Measurements from ENCODE around the gene BANF2. TPM values are rescaled to one million over a fixed set of nuclear protein-coding genes. Genes with fewer than 3 reads are reported as not detected.

BANF2 gene
- total and polyA plus RNA-seq, 2 of the 13 experiments (the other 11 are each of a cell fraction or from before 2014, with no cell fraction given): 0.35 TPM; not detected in 1

DNA sequence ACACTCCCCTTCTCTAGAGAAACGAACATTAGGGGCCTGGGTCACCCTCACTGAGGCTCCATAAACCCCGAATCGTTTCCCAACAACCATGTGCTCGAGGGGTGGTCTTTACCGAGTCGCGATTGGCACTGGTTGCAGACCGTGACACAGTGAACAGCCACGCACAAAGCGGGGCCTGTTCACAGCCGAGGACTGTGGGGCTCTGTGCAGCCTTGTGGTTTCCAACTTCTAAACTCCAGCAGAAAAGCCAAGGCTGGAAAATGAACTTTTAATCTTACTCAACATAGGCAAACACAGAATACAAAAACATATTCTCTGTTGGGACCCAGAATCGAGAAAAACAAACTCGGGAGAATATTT is 36.7 kb upstream of the BANF2 start (continued):
- TF ChIP-seq, protein P1, sequence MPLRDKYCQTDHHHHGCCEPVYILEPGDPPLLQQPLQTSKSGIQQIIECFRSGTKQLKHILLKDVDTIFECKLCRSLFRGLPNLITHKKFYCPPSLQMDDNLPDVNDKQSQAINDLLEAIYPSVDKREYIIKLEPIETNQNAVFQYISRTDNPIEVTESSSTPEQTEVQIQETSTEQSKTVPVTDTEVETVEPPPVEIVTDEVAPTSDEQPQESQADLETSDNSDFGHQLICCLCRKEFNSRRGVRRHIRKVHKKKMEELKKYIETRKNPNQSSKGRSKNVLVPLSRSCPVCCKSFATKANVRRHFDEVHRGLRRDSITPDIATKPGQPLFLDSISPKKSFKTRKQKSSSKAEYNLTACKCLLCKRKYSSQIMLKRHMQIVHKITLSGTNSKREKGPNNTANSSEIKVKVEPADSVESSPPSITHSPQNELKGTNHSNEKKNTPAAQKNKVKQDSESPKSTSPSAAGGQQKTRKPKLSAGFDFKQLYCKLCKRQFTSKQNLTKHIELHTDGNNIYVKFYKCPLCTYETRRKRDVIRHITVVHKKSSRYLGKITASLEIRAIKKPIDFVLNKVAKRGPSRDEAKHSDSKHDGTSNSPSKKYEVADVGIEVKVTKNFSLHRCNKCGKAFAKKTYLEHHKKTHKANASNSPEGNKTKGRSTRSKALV (CRISPR knock-in tag; IDR thresholded peaks at IDR 0.05): no peak
- TF ChIP-seq AGO1 (IDR thresholded peaks at IDR 0.05; ENCODE audit: low read depth, low read length, poor library complexity, severe bottlenecking) (no peak), BORCS8-MEF2B (CRISPR knock-in tag; IDR thresholded peaks at IDR 0.05) (no peak), FOXJ3 (CRISPR knock-in tag; IDR thresholded peaks at IDR 0.05; ENCODE audit: borderline replicate concordance) (peak; percentile 15; the same call in 1 of the 2 replicates), GMEB2 (CRISPR knock-in tag; IDR thresholded peaks at IDR 0.05; ENCODE audit: low read depth) (no peak)

DNA sequence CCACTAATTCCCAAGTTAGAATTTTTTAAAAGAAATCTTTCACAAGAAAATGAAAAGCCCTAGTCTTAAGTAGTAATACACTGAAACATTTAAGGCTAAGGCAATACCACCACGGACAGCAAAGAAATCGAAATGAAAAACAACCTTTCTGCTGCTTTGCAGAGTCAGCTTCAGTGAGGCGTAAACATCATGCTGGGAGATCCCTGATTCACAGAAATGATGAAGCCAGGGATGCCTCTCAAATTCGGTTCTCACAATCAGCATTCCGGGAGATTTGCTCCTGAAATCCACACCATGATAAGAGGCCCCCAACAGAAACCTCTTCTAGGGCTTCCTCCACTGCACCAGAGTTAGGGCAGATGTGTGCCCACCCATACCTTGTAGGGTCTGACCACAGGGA is 36.3 kb upstream of the BANF2 start:
- ATAC-seq: no peak

More for the DNA sequence above, 36.3 kb upstream of the BANF2 start:
- H3K4me3 ChIP-seq (replicated peaks in 1 of 3; ENCODE audit: insufficient read depth in 1 of 3, low read depth in 2 of 3, low read length in 3 of 3): no peak overlapping the region
- intact Hi-C loops (cut with micrococcal nuclease; ENCODE audit: unreplicated experiment) (no loop called here), in situ Hi-C loops (cut with HindIII; ENCODE audit: extremely low pct_ligation_motif_present, low pct_unique_long_range_greater_than_20kb) (no loop called here)
- no peaks in the 10 kb centered on the region for H3K27me3 ChIP-seq (ENCODE audit: control insufficient read depth in 1 of 2, insufficient read depth in 2 of 2, low read length in 2 of 2)
- H3K79me2 ChIP-seq (ENCODE audit: insufficient read depth, low read length): peaks cover 91% of the 10 kb centered on the region
- WGBS (ENCODE audit: low lambda C conversion rate): 88% methylated on average over 5 of the region's 5 CpGs
- H3K9ac ChIP-seq (ENCODE audit: insufficient read depth, low read depth, low read length): no peak overlapping the region; the same call in 1 of the 2 replicates
- DNase-seq (ENCODE audit: low spot score): no peak
- H3K4me2 ChIP-seq (ENCODE audit: low read depth, low read length): peak overlapping the region; percentile 13; the same call in 1 of the 2 replicates
- peaks cover 30 to 65% of the 10 kb centered on the region in 2 experiments for H3K36me3 ChIP-seq (replicated peaks in 1 of 2; ENCODE audit: control insufficient read depth in 1 of 2, insufficient read depth in 2 of 2, low read length in 2 of 2)
- BruUV-seq (replicated peaks): no TSS peak
- CTCF ChIA-PET (ENCODE audit: low intra/inter-chr PET ratio, low total read pairs): no interaction called here
- peak overlapping the region; percentile 21 for H3K27ac ChIP-seq (ENCODE audit: extremely low read length, insufficient read depth, low read length)
- TF ChIP-seq, protein P1 (CRISPR knock-in tag; IDR thresholded peaks at IDR 0.05): 0 out of 2 replicates have a peak, but pooled peaks have one; percentile 30
- TF ChIP-seq ZKSCAN1 (IDR thresholded peaks at IDR 0.05; ENCODE audit: low read length): 0 out of 2 replicates have a peak, but pooled peaks have one; percentile 12
- 0 out of 2 replicates have a peak, but pooled peaks have one; percentile 23 for TF ChIP-seq SNAPC2 (CRISPR knock-in tag; IDR thresholded peaks at IDR 0.05)
- TF ChIP-seq MEIS2 (CRISPR knock-in tag; IDR thresholded peaks at IDR 0.05): no peak
- TF ChIP-seq TARDBP (CRISPR knock-in tag; IDR thresholded peaks at IDR 0.05): 0 out of 2 replicates have a peak, but pooled peaks have one; percentile 18
- no peak overlapping the region for H2AFZ ChIP-seq (ENCODE audit: low read length)
- peaks cover 58% of the 10 kb centered on the region for H3K4me1 ChIP-seq (ENCODE audit: insufficient read depth, low read length)
- peaks cover 93% of the 10 kb centered on the region for H4K20me1 ChIP-seq (ENCODE audit: insufficient read depth, low read length)
- POLR2A ChIA-PET: no interaction called here
- FAIRE-seq: no peak
- H3K9me3 ChIP-seq (ENCODE audit: low read length): no peaks in the 10 kb centered on the region

Measured in HepG2 (cell line).